Activated CD4-positive, alpha-beta T cell treated with anti-CD3 and anti-CD28 coated beads, Interleukin-2, amount 50 U/mL, for 4 hours (primary cell): ENCODE data around the gene KRT36.

Experiments used
- DNase-seq, 2 experiments: peaks; one replicate each; pipeline ENCODE4 v3.0.0-alpha.2; 2020

The KRT36 gene

GRCh38 chr17:41489531-41489930, at the start of gene KRT36:
TSS of gene KRT36 (minus strand) at chr17:41489910. CDS start at chr17:41489864, 46 bp downstream.
- no peak for DNase-seq

- no peak for DNase-seq
Measured at GRCh38 chr17:41539071-41539492, 49.4 kb upstream of the KRT36 start.

GRCh38 chr17:41538565-41538991, 48.9 kb upstream of the KRT36 start:
- no peak for DNase-seq

GRCh38 chr17:41537990-41538389, 48.3 kb upstream of the KRT36 start:
- no peak for DNase-seq

GRCh38 chr17:41537614-41537954, 47.9 kb upstream of the KRT36 start:
- DNase-seq: no peak

- DNase-seq: no peak
Measured at GRCh38 chr17:41536741-41537613, 47.3 kb upstream of the KRT36 start.

- no peak for DNase-seq
Measured at GRCh38 chr17:41535764-41536481, 46.2 kb upstream of the KRT36 start.

- no peak for DNase-seq
Measured at GRCh38 chr17:41534899-41535546, 45.3 kb upstream of the KRT36 start.

- no peak for DNase-seq
Measured at GRCh38 chr17:41533613-41534012, 43.9 kb upstream of the KRT36 start.

- no peak for DNase-seq
Measured at GRCh38 chr17:41532947-41533570, 43.3 kb upstream of the KRT36 start.

GRCh38 chr17:41531993-41532392, 42.3 kb upstream of the KRT36 start:
- no peak for DNase-seq

GRCh38 chr17:41530062-41531048, 40.6 kb upstream of the KRT36 start:
- no peak for DNase-seq

- no peak for DNase-seq
Measured at GRCh38 chr17:41529491-41529915, 39.8 kb upstream of the KRT36 start.

GRCh38 chr17:41528959-41529353, 39.2 kb upstream of the KRT36 start:
- no peak for DNase-seq

- DNase-seq: no peak
Measured at GRCh38 chr17:41527063-41528023, 37.6 kb upstream of the KRT36 start.

GRCh38 chr17:41524261-41524660, 34.6 kb upstream of the KRT36 start:
- DNase-seq: no peak

- DNase-seq: no peak
Measured at GRCh38 chr17:41523787-41524186, 34.1 kb upstream of the KRT36 start.

GRCh38 chr17:41523225-41523593, 33.5 kb upstream of the KRT36 start:
- DNase-seq: no peak

- no peak for DNase-seq
Measured at GRCh38 chr17:41522301-41523224, 32.9 kb upstream of the KRT36 start.
